ENCODE data around the gene ARL6.

Gene ARL6

DNA sequence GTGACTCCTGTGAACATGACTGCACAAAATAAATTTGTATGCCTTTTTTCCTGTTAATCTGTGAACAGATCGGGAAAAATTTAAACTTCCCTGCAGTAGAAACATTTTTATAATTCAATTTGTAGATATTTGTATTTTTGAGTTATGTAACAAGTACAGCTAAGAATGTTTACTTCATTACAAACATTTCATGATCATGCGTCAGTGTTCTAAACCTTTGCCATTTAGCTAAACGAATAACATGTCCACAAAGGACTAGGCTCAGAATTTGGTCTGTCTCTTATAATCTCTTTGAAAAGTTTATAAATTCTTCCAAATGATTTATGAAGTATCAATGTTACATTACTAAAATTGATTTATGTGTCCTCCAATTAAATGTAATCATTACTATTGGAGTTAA, 39.9 kb downstream of the ARL6 start:
- no peaks in the 10 kb centered on the region for H3K4me1 ChIP-seq (ENCODE audit: insufficient read depth, insufficient read length)
- H3K4me3 ChIP-seq (ENCODE audit: insufficient read length, low read depth) = no peak overlapping the region
- H3K9me3 ChIP-seq (ENCODE audit: insufficient read depth, low read length) = no peaks in the 10 kb centered on the region
- H3K27me3 ChIP-seq (ENCODE audit: insufficient read depth, insufficient read length) = no peaks in the 10 kb centered on the region
- DNase-seq (ENCODE audit: low read depth, low spot score) = no peak
- no peak for TF ChIP-seq YY1 (IDR thresholded peaks at IDR 0.05; ENCODE audit: insufficient read depth, insufficient read length)
- TF ChIP-seq ZNF274 (IDR thresholded peaks at IDR 0.05; ENCODE audit: low read depth, low read length) = no peak
- TF ChIP-seq SUZ12 (IDR thresholded peaks at IDR 0.05; ENCODE audit: extremely low read depth, insufficient read depth, insufficient read length) = no peak
- H3K9ac ChIP-seq (ENCODE audit: insufficient read length, low read depth) = no peak overlapping the region
- peaks cover 5% of the 10 kb centered on the region for H3K36me3 ChIP-seq (ENCODE audit: insufficient read depth, insufficient read length, low read length)

DNA sequence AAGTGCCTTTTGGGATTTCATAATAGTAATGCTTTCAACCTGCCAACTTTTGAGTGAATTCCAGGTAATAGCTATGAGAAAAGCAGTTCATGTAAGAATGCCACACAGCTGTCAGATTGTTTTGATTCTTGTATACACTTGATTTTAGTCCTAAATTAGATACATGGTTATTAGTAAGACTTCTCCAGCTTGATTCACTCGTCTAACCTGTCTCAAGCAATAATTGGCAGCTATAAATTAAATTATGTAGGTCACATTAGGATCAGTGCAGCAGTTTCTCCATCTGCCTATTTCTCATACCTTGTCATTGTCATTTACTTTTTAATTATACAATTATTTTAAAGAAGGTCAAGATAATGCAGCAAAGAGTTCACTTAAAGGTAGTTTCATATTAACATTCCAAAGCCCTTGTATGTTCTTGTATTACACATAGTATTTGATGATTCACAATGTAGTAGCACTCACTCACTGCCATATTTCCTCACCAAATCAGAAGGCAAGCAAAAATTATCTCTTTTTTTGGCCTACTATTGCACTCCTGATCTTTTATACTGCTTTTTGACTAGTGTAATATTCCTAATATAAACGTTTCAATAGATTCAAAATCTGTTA, 46.3 kb downstream of the ARL6 start:
- no peaks in the 10 kb centered on the region for H3K4me1 ChIP-seq (ENCODE audit: insufficient read depth, insufficient read length)
- no peak overlapping the region for H3K9ac ChIP-seq (ENCODE audit: insufficient read length, low read depth)
- H3K9me3 ChIP-seq (ENCODE audit: insufficient read depth, low read length) = no peaks in the 10 kb centered on the region
- no peaks in the 10 kb centered on the region for H3K36me3 ChIP-seq (ENCODE audit: insufficient read depth, insufficient read length, low read length)
- TF ChIP-seq SUZ12 (IDR thresholded peaks at IDR 0.05; ENCODE audit: extremely low read depth, insufficient read depth, insufficient read length) = no peak
- TF ChIP-seq ZNF274 (IDR thresholded peaks at IDR 0.05; ENCODE audit: low read depth, low read length) = no peak
- TF ChIP-seq YY1 (IDR thresholded peaks at IDR 0.05; ENCODE audit: insufficient read depth, insufficient read length) = no peak
- no peak for DNase-seq (ENCODE audit: low read depth, low spot score)
- no peak overlapping the region for H3K4me3 ChIP-seq (ENCODE audit: insufficient read length, low read depth)
- no peaks in the 10 kb centered on the region for H3K27me3 ChIP-seq (ENCODE audit: insufficient read depth, insufficient read length)

DNA sequence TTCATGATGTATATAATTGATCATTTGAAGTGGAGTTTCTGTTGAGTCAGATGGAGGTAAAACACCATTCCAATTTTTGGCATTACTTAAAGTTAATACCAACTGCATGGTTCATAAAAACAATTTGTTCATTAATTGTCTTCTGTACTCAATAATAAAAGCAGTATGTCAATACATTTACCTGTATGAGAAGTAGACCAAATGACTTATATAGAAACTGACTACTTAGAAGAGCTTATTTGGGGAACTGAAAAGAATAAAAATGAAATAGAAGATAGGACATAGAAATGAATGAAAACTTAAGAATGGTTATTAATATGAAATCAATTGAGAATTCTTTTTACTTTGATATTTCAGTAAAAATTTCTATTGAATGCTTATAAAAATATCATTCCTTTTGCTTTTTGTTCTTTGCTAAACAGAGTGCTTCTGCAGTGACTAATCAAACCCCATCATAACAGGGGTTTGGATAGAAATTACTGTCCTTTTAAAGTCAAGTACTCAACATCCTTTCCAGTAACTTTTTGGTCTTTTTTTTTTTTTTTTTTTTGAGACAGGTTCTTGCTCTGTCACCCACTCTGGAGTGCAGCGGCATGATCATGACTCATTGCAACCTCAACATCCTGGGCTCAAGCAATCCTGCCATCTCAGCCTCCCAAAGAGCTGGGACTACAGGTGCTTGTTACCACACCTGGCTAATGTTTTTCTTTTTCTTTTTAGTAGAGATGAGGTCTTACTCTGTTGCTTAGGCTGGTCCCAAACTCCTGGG, 50.8 kb downstream of the ARL6 start:
- Histone ChIP-seq H3K9ac (ENCODE audit: insufficient read length, low read depth) (no peak overlapping the region), H3K27me3 (ENCODE audit: insufficient read depth, insufficient read length) (peaks cover 5% of the 10 kb centered on the region), H3K9me3 (ENCODE audit: insufficient read depth, low read length) (no peaks in the 10 kb centered on the region), H3K4me3 (ENCODE audit: insufficient read length, low read depth) (no peak overlapping the region), H3K36me3 (ENCODE audit: insufficient read depth, insufficient read length, low read length) (no peaks in the 10 kb centered on the region), H3K4me1 (ENCODE audit: insufficient read depth, insufficient read length) (no peaks in the 10 kb centered on the region)
- TF ChIP-seq ZNF274 (IDR thresholded peaks at IDR 0.05; ENCODE audit: low read depth, low read length) (no peak), SUZ12 (IDR thresholded peaks at IDR 0.05; ENCODE audit: extremely low read depth, insufficient read depth, insufficient read length) (no peak), YY1 (IDR thresholded peaks at IDR 0.05; ENCODE audit: insufficient read depth, insufficient read length) (no peak)
- DNase-seq (ENCODE audit: low read depth, low spot score) = no peak

DNA sequence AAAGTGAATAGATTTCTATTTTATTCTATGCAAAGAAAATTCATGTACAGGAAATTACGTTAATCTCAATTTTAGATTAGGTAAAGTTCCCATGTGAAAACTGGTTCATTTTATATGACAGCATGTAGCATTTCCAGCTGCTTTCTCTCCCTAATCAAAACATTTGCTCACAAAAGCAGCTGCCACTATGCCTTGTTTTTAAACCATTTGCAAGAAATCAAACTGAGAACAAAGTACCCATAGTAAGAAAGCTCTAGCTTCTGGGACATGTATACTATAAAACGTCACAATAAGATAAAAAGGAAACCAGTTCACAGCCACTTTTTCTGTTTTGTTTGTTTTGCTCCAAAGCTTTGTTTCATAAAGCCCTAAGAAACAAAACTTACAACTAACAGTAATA, 52.3 kb downstream of the ARL6 start:
- TF ChIP-seq YY1 (IDR thresholded peaks at IDR 0.05; ENCODE audit: insufficient read depth, insufficient read length) (no peak), SUZ12 (IDR thresholded peaks at IDR 0.05; ENCODE audit: extremely low read depth, insufficient read depth, insufficient read length) (no peak), ZNF274 (IDR thresholded peaks at IDR 0.05; ENCODE audit: low read depth, low read length) (no peak)
- Histone ChIP-seq H3K9me3 (ENCODE audit: insufficient read depth, low read length) (no peaks in the 10 kb centered on the region), H3K4me3 (ENCODE audit: insufficient read length, low read depth) (no peak overlapping the region), H3K27me3 (ENCODE audit: insufficient read depth, insufficient read length) (peaks cover 19% of the 10 kb centered on the region), H3K36me3 (ENCODE audit: insufficient read depth, insufficient read length, low read length) (no peaks in the 10 kb centered on the region), H3K4me1 (ENCODE audit: insufficient read depth, insufficient read length) (no peaks in the 10 kb centered on the region), H3K9ac (ENCODE audit: insufficient read length, low read depth) (no peak overlapping the region)
- DNase-seq (ENCODE audit: low read depth, low spot score) = no peak

DNA sequence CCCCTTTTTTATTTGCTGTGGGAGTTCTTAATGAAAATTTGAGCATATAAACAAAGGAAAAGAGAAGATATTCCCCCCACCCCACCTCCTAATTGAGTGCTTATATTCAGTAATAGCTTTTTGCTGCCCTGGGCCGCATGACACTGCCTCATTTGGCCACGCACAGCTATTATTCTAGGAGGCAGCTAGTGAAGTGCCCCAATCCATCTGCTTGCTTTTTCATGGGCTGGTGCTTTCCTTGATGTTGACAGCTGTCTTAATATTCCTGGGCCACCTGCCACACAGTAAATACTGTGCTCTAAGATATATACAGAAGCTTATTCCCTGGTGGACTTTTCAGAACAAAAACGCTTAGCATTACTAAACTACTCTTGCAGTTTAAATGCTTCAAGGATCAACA, 53.4 kb downstream of the ARL6 start:
- no peaks in the 10 kb centered on the region for H3K9me3 ChIP-seq (ENCODE audit: insufficient read depth, low read length)
- H3K4me3 ChIP-seq (ENCODE audit: insufficient read length, low read depth) = no peak overlapping the region
- TF ChIP-seq ZNF274 (IDR thresholded peaks at IDR 0.05; ENCODE audit: low read depth, low read length) (no peak), SUZ12 (IDR thresholded peaks at IDR 0.05; ENCODE audit: extremely low read depth, insufficient read depth, insufficient read length) (no peak)
- H3K4me1 ChIP-seq (ENCODE audit: insufficient read depth, insufficient read length) = no peaks in the 10 kb centered on the region
- H3K36me3 ChIP-seq (ENCODE audit: insufficient read depth, insufficient read length, low read length) = no peaks in the 10 kb centered on the region
- no peak overlapping the region for H3K9ac ChIP-seq (ENCODE audit: insufficient read length, low read depth)
- peaks cover 30% of the 10 kb centered on the region for H3K27me3 ChIP-seq (ENCODE audit: insufficient read depth, insufficient read length)
- no peak for DNase-seq (ENCODE audit: low read depth, low spot score)

DNA sequence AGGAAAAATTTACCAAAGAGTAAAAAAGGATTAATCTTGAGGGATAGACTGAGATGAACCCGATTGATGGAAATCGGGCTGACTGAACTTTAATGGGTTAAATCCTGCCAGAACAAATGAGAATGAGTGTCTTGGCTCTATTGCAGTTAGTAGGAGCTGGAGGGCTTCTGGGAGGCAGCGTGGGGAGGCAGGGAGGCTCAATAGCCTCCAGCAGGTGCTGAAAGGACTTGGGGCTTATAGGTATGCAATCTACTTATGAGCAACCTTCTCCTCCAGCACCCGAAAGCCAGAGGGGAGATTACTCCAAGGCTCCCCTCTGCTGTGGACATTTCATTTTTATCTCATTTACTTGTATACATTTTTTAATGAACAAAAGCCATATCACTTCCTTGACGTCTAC, 56.2 kb downstream of the ARL6 start:
- no peak for DNase-seq (ENCODE audit: low read depth, low spot score)
- TF ChIP-seq ZNF274 (IDR thresholded peaks at IDR 0.05; ENCODE audit: low read depth, low read length) = no peak
- TF ChIP-seq YY1 (IDR thresholded peaks at IDR 0.05; ENCODE audit: insufficient read depth, insufficient read length) = no peak
- no peak for TF ChIP-seq SUZ12 (IDR thresholded peaks at IDR 0.05; ENCODE audit: extremely low read depth, insufficient read depth, insufficient read length)
- Histone ChIP-seq H3K36me3 (ENCODE audit: insufficient read depth, insufficient read length, low read length) (no peaks in the 10 kb centered on the region), H3K4me1 (ENCODE audit: insufficient read depth, insufficient read length) (peaks cover 2% of the 10 kb centered on the region), H3K27me3 (ENCODE audit: insufficient read depth, insufficient read length) (peaks cover 39% of the 10 kb centered on the region), H3K9ac (ENCODE audit: insufficient read length, low read depth) (no peak overlapping the region), H3K9me3 (ENCODE audit: insufficient read depth, low read length) (no peaks in the 10 kb centered on the region), H3K4me3 (ENCODE audit: insufficient read length, low read depth) (no peak overlapping the region)

DNA sequence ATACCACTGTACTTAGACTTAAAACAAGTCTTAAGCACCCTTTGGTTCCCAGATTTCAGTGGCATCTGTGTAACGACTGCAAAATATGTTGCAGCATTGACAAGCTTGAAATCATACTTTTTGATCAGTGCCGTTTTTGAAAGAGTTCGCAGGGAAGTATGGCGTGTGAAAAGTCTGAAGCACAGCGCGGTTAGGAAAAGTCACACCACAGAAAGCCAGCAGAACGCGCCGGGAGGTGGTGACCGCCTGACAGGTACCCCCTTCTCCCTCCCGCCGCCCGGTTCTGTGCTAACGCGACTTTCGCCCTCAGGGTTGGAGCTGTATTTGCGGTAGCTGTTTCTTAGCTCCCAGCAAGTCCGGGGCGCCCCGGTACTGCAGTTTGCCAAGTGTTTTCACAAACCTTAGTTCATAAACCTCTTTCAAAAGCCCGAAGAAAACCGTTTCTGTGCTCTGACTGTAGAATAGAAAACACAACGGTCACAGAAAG, 56.8 kb downstream of the ARL6 start:
- Histone ChIP-seq H3K36me3 (ENCODE audit: insufficient read depth, insufficient read length, low read length) (no peaks in the 10 kb centered on the region), H3K4me1 (ENCODE audit: insufficient read depth, insufficient read length) (peaks cover 2% of the 10 kb centered on the region), H3K9ac (ENCODE audit: insufficient read length, low read depth) (peak overlapping the region; percentile 86), H3K9me3 (ENCODE audit: insufficient read depth, low read length) (no peaks in the 10 kb centered on the region), H3K4me3 (ENCODE audit: insufficient read length, low read depth) (peak overlapping the region; percentile 83), H3K27me3 (ENCODE audit: insufficient read depth, insufficient read length) (peaks cover 39% of the 10 kb centered on the region)
- DNase-seq (ENCODE audit: low read depth, low spot score) = peak; percentile 43
- TF ChIP-seq YY1 (IDR thresholded peaks at IDR 0.05; ENCODE audit: insufficient read depth, insufficient read length) (no peak), SUZ12 (IDR thresholded peaks at IDR 0.05; ENCODE audit: extremely low read depth, insufficient read depth, insufficient read length) (no peak), ZNF274 (IDR thresholded peaks at IDR 0.05; ENCODE audit: low read depth, low read length) (no peak)
